Midbrain (tissue), 1 donor: ENCODE results near the gene FNIP1.
"Not testable (repeated sequence)": the region's sequence is repeated elsewhere in the genome, so short reads cannot be mapped to it uniquely, and the experiment has no call there.

Experiments
- DNase-seq: peaks from one replicate; lab custom pipeline; 2025; lab: John Stamatoyannopoulos, UW

Gene FNIP1

GRCh38 chr5:131796793-131797693 lies at the start of gene FNIP1:
Gene FNIP1 (minus strand): TSS chr5:131797017. CDS start chr5:131796921, 96 bp downstream.
- DNase-seq: peak; percentile 99

- DNase-seq: no peak
Measured at GRCh38 chr5:131846536-131846935, 49.7 kb upstream of the FNIP1 start.

DNA sequence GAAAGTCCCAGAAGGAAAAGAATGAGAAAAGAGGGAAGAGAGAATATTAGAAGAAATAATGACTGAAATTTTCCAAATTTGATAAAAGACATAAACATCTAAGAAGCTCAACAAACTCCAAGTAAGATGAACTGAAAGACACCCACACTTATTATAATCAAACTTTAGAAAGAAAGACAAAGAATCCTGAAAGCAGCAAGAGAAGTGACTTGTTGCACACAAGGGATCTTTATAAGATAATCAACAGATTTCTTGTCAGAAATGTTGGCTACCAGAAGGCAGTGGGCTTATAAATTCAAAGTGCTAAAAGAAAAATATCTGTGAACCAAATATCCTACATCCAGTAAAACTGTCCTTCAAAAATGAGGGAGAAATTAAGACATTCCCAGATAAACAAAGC lies 49.0 kb upstream of the FNIP1 start:
- no peak for DNase-seq

DNA sequence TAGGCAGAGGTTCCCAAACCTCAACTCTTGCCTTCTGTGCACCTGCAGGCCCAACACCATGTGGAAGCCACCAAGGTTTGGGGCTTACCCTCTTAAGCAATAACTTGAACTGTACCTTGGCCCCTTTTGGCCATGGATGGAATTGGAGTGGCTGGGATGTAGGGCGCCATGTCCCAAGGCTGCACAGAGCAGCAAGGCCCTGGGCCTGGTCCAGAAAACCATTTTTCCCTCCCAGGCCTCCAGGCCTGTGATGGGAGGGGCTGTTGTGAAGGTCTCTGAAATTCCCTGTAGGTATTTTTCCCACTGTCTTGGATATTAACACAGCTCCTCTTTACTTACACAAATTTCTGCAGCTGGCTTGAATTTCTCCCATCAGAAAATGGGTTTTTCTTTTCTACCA lies 46.2 kb upstream of the FNIP1 start:
- DNase-seq: not testable (repeated sequence)

DNA sequence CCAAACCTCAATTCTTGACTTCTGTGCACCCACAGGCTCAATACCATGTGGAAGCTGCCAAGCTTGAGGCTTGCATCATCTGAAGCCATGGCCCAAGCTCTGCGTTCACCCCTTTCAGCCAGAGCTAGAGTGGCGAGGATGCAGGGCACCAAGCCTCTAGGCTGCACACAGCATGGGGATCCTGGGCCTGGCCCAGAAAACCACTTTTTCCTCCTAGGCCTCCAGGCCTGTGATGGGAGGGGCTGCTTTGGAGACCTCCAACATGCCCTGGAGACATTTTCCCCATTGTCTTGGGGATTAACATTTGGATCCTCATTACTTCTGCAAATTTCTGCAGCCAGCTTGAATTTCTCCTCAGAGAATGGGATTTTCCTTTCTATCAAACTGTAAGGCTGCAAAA lies 35.9 kb upstream of the FNIP1 start:
- DNase-seq: not testable (repeated sequence)

- no peak for DNase-seq
Measured at GRCh38 chr5:131825404-131826013, 28.7 kb upstream of the FNIP1 start.

- no peak for DNase-seq
Measured at GRCh38 chr5:131824631-131825030, 27.8 kb upstream of the FNIP1 start.

GRCh38 chr5:131821221-131821620 lies 24.4 kb upstream of the FNIP1 start:
- no peak for DNase-seq

- DNase-seq: no peak
Measured at GRCh38 chr5:131818001-131818724, 21.3 kb upstream of the FNIP1 start.

GRCh38 chr5:131814990-131815389 lies 18.2 kb upstream of the FNIP1 start:
- DNase-seq: no peak

- no peak for DNase-seq
Measured at GRCh38 chr5:131812371-131813160, 15.7 kb upstream of the FNIP1 start.

- no peak for DNase-seq
Measured at GRCh38 chr5:131810510-131811249, 13.9 kb upstream of the FNIP1 start.

DNA sequence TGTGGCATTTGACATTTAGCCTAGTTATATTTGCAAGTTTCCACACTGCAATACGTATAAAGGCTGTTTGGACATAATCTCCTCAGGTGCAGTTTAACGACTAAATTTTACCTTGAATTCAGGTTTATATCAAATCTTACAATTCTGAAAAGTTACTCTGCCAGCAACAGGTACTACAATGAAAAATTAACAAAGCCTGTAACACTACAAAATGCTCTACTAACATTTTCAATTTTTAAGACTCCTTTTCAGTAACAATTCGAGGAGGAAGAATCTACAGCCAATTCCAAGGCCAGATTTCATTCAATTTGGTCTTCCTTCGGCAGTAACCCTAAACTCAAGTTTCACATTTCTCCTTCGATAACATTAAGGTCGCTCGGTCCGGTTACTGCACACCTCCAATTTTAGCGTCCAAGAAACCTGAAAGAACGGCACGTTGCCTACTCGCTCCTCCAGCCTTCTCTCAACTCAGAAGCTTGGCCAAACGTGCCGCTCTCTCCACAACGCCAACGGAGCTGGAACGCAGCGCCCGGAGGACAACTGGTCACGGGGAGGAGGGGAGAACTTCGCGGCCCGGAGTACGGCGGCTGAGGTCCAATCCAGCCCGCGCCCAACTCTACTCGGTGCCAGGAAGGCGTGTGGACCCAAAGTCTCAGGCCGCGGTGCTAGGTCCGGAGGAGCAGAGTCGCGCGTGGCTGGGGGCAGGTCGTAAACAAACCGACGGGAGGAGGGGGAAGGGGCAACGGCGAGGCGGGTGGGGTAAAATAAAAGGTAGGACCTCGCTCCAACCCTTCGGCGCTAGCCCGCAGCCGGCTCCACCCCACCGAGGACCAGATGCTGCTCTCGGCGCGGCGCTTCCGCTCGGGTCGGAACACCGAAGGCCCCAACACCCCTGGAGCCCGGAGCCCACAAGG lies 681 bp downstream of the FNIP1 start:
- peak; percentile 74 for DNase-seq

GRCh38 chr5:131795228-131795627 lies 1.6 kb downstream of the FNIP1 start:
- DNase-seq: no peak

DNA sequence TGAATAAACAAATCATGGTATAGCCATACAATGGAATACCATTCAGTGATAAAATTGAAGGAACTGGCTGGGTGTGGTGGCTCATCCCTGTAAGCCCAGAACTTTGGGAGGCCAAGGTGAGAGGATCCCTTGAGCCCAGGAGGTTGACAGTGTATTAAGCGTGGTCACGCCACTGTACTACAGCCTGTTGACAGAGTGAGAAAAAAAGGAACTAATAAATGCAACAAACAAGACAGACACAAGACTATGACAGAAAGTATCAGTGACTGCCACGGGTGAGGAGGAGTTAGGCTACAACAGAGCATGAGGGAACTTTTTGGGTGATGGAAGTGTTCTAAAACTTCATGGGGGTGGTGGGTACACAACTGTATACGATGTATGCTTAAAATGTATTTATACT lies 2.2 kb downstream of the FNIP1 start:
- no peak for DNase-seq

DNA sequence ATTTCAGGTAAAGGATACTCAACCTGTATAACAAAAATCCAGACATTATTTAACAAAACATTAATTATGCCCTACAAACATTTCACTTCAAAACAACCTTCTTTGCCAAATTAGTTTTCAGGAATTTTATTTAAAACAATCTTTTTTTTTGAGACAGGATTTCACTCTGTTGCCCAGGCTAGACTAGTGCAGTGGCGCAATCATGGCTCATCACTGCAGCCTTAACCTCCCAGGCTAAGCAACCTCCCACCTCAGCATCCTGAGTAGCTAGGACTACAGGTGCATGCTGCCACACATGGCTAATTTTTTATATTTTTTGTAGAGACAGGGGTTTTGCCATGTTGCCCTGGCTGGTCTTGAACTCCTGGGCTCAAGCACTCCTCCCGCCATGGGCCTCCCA lies 3.9 kb downstream of the FNIP1 start:
- DNase-seq: no peak

DNA sequence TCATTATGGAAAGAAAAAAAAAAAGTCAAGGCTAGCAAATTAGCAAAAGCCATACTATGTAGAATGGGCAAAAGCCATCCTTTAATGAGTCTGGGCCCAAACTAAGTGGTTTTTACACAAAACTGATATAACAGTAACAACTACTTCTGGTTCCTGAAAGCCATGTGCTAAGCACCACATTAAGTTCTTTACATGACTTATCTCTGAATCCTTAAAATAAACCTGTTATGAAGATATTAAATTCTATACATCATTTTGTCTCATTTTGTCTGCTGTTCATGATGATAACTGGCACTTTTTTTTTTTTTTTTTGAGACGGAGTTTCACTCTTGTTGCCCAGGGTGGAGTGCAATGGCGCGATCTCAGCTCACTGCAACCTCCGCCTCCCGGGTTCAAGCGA lies 5.0 kb downstream of the FNIP1 start:
- no peak for DNase-seq

- no peak for DNase-seq
Measured at GRCh38 chr5:131790550-131790949, 6.3 kb downstream of the FNIP1 start.

DNA sequence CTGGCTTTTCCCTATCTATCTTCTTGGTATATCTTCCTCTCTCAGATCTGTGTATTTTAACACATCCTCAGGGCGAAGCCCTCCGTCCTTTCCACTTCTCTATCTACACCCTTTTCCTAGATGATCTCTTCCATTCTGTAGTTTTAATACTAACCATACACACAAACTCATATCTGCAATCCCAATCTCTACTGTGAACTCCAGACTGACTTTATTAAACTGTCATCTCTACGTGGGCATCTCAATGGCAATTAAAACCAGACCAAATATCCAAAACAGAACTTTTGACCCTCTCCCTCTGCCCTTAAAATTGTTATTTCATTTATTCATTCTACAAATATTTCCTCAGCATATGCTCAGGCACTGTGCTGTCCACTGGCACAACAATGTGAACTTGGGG lies 7.1 kb downstream of the FNIP1 start:
- no peak for DNase-seq

DNA sequence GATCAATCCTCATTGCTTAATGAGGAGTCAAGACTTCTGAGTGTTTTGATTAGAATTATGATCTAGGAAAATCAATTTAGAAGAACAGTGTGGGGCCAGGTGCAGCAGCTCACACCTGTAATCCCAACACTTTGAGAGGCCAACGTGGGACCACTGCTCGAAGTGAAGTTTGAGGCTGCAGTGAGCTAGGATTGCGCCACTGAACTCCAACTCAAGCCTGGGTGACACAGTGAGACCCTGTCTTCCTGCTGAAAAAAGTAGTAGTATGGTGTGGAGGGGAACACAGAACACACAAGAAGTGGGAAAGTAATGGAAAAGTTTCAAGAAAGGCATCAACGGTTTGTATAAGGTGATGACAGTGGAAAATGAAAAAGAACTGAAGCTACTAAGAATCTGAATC lies 9.1 kb downstream of the FNIP1 start:
- DNase-seq: no peak
